SK-N-SH treated with all-trans-retinoic acid at 6 μM for 48 hours (cell line): ENCODE measurements around the gene CDX1.

Source experiments
- ATAC-seq: fragments of 200-7000 bp; cut with Tn5 transposase; 3 replicates; pipeline ENCODE4 v1.9.1; 2020; ENCODE audit warnings: mild to moderate bottlenecking, moderate library complexity
- ARNTL ChIP-seq: fragments of 450-650 bp; formaldehyde crosslinking; IDR thresholded peaks from 2 replicates; pipeline ENCODE4 v1.5.0; 2020; ENCODE audit warnings: low read depth, mild to moderate bottlenecking, moderate library complexity, borderline replicate concordance
- CSDC2 ChIP-seq: fragments of 250-450 bp; sonication (Bioruptor Pico); IDR thresholded peaks from 2 replicates; pipeline ENCODE4 v1.5.0; 2020; ENCODE audit warnings: mild to moderate bottlenecking, moderate library complexity
- ESRRG ChIP-seq: fragments of 250-450 bp; sonication (Bioruptor Pico); IDR thresholded peaks from 2 replicates; pipeline ENCODE4 v1.6.1; 2021; ENCODE audit warnings: mild to moderate bottlenecking
- GLIS3 ChIP-seq: fragments of 250-450 bp; sonication (Bioruptor Pico); IDR thresholded peaks from 2 replicates; pipeline ENCODE4 v1.5.0; 2020; ENCODE audit warnings: mild to moderate bottlenecking, moderate library complexity
- ISL1 ChIP-seq: fragments of 250-450 bp; sonication (Bioruptor Pico); IDR thresholded peaks from 2 replicates; pipeline ENCODE4 v2.1.2; 2022; ENCODE audit warnings: mild to moderate bottlenecking, moderate library complexity
- OSR1 ChIP-seq: fragments of 250-450 bp; sonication (Bioruptor Pico); IDR thresholded peaks from 2 replicates; pipeline ENCODE4 v1.8.0; 2022; ENCODE audit warnings: moderate library complexity, mild to moderate bottlenecking, inconsistent platforms
- PPARA ChIP-seq: fragments of 250-450 bp; sonication (Bioruptor Pico); IDR thresholded peaks from 2 replicates; pipeline ENCODE4 v1.5.0; 2020; ENCODE audit warnings: mild to moderate bottlenecking, borderline replicate concordance
- RARB ChIP-seq: fragments of 250-450 bp; sonication (Bioruptor Pico); IDR thresholded peaks from 2 replicates; pipeline ENCODE4 v1.8.0; 2021; ENCODE audit warnings: mild to moderate bottlenecking, moderate library complexity
- TCF4 ChIP-seq: fragments of 250-450 bp; sonication (Bioruptor Pico); IDR thresholded peaks from 2 replicates; pipeline ENCODE4 v1.8.0; 2021; ENCODE audit warnings: mild to moderate bottlenecking, moderate library complexity, borderline replicate concordance
- TOX ChIP-seq: fragments of 250-450 bp; sonication (Bioruptor Pico); IDR thresholded peaks from 2 replicates; pipeline ENCODE4 v1.8.0; 2021; ENCODE audit warnings: mild to moderate bottlenecking, moderate library complexity, borderline replicate concordance
- ZC3H10 ChIP-seq: fragments of 250-450 bp; sonication (Bioruptor Pico); IDR thresholded peaks from 2 replicates; pipeline ENCODE4 v1.5.1; 2021; ENCODE audit warnings: mild to moderate bottlenecking, moderate library complexity
- ZFP3 ChIP-seq: fragments of 250-450 bp; sonication (Bioruptor Pico); IDR thresholded peaks from 2 replicates; pipeline ENCODE4 v1.5.0; 2020; ENCODE audit warnings: mild to moderate bottlenecking, moderate library complexity
- ZFP30 ChIP-seq: fragments of 450-650 bp; formaldehyde crosslinking; IDR thresholded peaks from 2 replicates; pipeline ENCODE4 v1.5.0; 2022; ENCODE audit warnings: mild to moderate bottlenecking, moderate library complexity
- ZNF565 ChIP-seq: fragments of 450-650 bp; formaldehyde crosslinking; conservative IDR thresholded peaks from 2 replicates; pipeline ENCODE4 v1.5.0; 2020; ENCODE audit warnings: low read depth, mild to moderate bottlenecking, moderate library complexity
- ZNF70 ChIP-seq: fragments of 450-650 bp; formaldehyde crosslinking; IDR thresholded peaks from 2 replicates; pipeline ENCODE4 v1.5.0; 2020; ENCODE audit warnings: mild to moderate bottlenecking, moderate library complexity
- ZNF8 ChIP-seq: fragments of 450-650 bp; formaldehyde crosslinking; IDR thresholded peaks from 2 replicates; pipeline ENCODE4 v1.5.0; 2020; ENCODE audit warnings: mild to moderate bottlenecking, moderate library complexity
- TF ChIP-seq, protein P1 (sequence below): fragments of 250-450 bp; sonication (Bioruptor Pico); IDR thresholded peaks from 2 replicates; pipeline ENCODE4 v1.5.1; 2020; ENCODE audit warnings: low read depth, mild to moderate bottlenecking, moderate library complexity
- TF ChIP-seq, protein P2 (sequence below): fragments of 250-450 bp; sonication (Bioruptor Pico); IDR thresholded peaks from 2 replicates; pipeline ENCODE4 v1.5.1; 2021; ENCODE audit warnings: mild to moderate bottlenecking, moderate library complexity
- TF ChIP-seq, protein P3 (sequence below): fragments of 250-450 bp; sonication (Bioruptor Pico); IDR thresholded peaks from 2 replicates; pipeline ENCODE4 v1.8.0; 2020; ENCODE audit warnings: mild to moderate bottlenecking, moderate library complexity, borderline replicate concordance
- TF ChIP-seq, protein P4 (sequence below): fragments of 250-450 bp; sonication (Bioruptor Pico); IDR thresholded peaks from 2 replicates; pipeline ENCODE4 v1.5.0; 2020; ENCODE audit warnings: mild to moderate bottlenecking, moderate library complexity
- TF ChIP-seq, protein P5 (sequence below): fragments of 250-450 bp; sonication (Bioruptor Pico); IDR thresholded peaks from 2 replicates; pipeline ENCODE4 v1.8.0; 2021; ENCODE audit warnings: low read depth, mild to moderate bottlenecking, moderate library complexity, borderline replicate concordance

CDX1 gene

DNA sequence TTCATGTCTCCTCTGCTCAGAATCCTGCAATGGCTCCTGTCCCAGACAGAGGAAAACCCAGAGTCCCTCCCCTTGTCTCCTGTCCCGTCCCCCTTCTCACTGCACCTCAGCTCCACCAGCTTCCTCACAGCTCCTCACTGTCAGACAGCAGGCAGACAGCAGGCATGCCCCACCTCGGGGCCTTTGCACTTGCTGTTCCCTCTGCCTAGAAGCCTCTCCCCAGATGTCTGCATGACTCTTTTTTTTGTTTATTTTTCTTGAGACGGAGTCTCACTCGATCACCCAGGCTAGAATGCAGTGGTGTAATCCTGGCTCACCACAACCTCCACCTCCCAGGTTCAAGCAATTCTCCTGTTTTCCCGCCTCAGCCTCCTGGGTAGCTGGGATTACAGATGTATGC is 14.4 kb downstream of the CDX1 start:
- TF ChIP-seq ZC3H10 (CRISPR knock-in tag) (no peak), TOX (CRISPR knock-in tag) (no peak), ZFP3 (no peak), ZNF8 (CRISPR knock-in tag) (no peak), CSDC2 (no peak), ISL1 (no peak), TCF4 (CRISPR knock-in tag) (no peak), OSR1 (CRISPR knock-in tag) (no peak), ZNF565 (CRISPR knock-in tag) (no peak), ZNF70 (no peak)
- TF ChIP-seq, protein P1, sequence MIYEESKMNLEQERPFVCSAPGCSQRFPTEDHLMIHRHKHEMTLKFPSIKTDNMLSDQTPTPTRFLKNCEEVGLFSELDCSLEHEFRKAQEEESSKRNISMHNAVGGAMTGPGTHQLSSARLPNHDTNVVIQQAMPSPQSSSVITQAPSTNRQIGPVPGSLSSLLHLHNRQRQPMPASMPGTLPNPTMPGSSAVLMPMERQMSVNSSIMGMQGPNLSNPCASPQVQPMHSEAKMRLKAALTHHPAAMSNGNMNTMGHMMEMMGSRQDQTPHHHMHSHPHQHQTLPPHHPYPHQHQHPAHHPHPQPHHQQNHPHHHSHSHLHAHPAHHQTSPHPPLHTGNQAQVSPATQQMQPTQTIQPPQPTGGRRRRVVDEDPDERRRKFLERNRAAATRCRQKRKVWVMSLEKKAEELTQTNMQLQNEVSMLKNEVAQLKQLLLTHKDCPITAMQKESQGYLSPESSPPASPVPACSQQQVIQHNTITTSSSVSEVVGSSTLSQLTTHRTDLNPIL (CRISPR knock-in tag) = no peak
- TF ChIP-seq, protein P2, sequence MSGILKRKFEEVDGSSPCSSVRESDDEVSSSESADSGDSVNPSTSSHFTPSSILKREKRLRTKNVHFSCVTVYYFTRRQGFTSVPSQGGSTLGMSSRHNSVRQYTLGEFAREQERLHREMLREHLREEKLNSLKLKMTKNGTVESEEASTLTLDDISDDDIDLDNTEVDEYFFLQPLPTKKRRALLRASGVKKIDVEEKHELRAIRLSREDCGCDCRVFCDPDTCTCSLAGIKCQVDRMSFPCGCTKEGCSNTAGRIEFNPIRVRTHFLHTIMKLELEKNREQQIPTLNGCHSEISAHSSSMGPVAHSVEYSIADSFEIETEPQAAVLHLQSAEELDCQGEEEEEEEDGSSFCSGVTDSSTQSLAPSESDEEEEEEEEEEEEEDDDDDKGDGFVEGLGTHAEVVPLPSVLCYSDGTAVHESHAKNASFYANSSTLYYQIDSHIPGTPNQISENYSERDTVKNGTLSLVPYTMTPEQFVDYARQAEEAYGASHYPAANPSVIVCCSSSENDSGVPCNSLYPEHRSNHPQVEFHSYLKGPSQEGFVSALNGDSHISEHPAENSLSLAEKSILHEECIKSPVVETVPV = no peak
- no peak for ATAC-seq

DNA sequence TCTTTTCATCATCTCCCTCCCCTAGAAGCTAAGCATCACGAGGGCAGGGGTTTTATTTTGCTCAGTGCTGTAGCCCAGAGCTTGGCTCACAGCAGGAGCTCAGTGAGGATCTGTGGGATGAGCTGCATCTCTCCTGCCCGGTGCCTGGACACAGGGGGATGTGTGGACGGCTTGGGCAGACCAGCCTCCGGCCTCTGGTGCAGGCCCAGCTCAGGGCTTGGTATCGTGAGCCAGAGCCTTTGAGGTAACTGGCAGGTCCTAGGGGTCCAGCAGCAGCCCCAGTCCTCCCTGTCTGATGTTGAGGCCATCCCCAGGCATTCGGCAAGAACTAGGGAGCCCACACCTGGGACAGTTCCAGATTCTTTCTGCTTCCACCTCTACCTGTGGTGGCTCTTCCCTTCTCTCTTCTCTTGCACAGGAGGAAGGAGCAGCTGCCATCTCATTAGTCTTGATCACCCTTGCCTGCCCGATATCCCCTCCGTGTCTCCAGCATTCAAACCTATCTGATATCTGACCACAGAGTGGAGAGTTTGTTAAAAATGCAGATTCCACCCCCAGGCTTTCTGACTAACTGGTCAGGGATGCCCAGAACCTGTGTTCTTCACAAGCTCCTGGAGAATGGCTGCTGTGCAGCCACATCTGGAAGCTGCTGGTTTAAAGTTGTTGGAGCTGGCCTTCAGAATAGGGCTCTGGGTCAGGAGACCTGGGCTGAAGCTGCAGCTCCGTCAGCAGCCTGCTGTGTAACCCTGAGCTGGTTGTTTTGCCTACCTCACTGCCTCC is 15.4 kb downstream of the CDX1 start:
- no peak for ATAC-seq
- no peak for TF ChIP-seq ISL1
- TF ChIP-seq, protein P3, sequence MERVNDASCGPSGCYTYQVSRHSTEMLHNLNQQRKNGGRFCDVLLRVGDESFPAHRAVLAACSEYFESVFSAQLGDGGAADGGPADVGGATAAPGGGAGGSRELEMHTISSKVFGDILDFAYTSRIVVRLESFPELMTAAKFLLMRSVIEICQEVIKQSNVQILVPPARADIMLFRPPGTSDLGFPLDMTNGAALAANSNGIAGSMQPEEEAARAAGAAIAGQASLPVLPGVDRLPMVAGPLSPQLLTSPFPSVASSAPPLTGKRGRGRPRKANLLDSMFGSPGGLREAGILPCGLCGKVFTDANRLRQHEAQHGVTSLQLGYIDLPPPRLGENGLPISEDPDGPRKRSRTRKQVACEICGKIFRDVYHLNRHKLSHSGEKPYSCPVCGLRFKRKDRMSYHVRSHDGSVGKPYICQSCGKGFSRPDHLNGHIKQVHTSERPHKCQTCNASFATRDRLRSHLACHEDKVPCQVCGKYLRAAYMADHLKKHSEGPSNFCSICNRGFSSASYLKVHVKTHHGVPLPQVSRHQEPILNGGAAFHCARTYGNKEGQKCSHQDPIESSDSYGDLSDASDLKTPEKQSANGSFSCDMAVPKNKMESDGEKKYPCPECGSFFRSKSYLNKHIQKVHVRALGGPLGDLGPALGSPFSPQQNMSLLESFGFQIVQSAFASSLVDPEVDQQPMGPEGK (CRISPR knock-in tag) = no peak
- no peak for TF ChIP-seq ZFP30 (CRISPR knock-in tag)
- TF ChIP-seq ESRRG (CRISPR knock-in tag) = no peak
- no peak for TF ChIP-seq GLIS3 (CRISPR knock-in tag)
- no peak for TF ChIP-seq RARB (CRISPR knock-in tag)
- TF ChIP-seq ZNF70 = no peak
- TF ChIP-seq TOX (CRISPR knock-in tag) = no peak
- no peak for TF ChIP-seq ARNTL (CRISPR knock-in tag)
- TF ChIP-seq ZNF565 (CRISPR knock-in tag) = no peak
- TF ChIP-seq, all 23 proteins: peak for 0

DNA sequence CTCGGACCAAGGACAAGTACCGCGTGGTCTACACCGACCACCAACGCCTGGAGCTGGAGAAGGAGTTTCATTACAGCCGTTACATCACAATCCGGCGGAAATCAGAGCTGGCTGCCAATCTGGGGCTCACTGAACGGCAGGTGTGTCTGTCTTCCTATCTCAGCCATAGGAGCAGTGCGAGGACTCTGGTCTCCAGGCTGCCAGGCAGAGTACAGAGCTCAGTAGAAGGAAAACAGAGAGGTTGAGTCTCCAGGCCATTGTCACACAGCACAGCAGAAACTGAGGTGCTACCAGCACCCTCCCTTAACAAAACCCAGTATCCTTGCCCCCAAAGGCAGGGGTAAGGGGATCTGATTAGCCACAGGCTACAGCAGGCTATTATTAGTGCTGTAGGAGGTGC is 16.2 kb downstream of the CDX1 start:
- no peak for TF ChIP-seq TCF4 (CRISPR knock-in tag)
- TF ChIP-seq, protein P1 (CRISPR knock-in tag) = no peak
- TF ChIP-seq TOX (CRISPR knock-in tag) = no peak
- no peak for TF ChIP-seq GLIS3 (CRISPR knock-in tag)
- TF ChIP-seq, protein P2 = no peak
- TF ChIP-seq PPARA (CRISPR knock-in tag) = no peak
- TF ChIP-seq ARNTL (CRISPR knock-in tag) = no peak
- TF ChIP-seq, protein P4, sequence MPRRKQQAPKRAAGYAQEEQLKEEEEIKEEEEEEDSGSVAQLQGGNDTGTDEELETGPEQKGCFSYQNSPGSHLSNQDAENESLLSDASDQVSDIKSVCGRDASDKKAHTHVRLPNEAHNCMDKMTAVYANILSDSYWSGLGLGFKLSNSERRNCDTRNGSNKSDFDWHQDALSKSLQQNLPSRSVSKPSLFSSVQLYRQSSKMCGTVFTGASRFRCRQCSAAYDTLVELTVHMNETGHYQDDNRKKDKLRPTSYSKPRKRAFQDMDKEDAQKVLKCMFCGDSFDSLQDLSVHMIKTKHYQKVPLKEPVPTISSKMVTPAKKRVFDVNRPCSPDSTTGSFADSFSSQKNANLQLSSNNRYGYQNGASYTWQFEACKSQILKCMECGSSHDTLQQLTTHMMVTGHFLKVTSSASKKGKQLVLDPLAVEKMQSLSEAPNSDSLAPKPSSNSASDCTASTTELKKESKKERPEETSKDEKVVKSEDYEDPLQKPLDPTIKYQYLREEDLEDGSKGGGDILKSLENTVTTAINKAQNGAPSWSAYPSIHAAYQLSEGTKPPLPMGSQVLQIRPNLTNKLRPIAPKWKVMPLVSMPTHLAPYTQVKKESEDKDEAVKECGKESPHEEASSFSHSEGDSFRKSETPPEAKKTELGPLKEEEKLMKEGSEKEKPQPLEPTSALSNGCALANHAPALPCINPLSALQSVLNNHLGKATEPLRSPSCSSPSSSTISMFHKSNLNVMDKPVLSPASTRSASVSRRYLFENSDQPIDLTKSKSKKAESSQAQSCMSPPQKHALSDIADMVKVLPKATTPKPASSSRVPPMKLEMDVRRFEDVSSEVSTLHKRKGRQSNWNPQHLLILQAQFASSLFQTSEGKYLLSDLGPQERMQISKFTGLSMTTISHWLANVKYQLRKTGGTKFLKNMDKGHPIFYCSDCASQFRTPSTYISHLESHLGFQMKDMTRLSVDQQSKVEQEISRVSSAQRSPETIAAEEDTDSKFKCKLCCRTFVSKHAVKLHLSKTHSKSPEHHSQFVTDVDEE = no peak
- TF ChIP-seq ZNF8 (CRISPR knock-in tag) = no peak
- no peak for TF ChIP-seq RARB (CRISPR knock-in tag)
- TF ChIP-seq OSR1 (CRISPR knock-in tag) = no peak
- TF ChIP-seq, protein P5, sequence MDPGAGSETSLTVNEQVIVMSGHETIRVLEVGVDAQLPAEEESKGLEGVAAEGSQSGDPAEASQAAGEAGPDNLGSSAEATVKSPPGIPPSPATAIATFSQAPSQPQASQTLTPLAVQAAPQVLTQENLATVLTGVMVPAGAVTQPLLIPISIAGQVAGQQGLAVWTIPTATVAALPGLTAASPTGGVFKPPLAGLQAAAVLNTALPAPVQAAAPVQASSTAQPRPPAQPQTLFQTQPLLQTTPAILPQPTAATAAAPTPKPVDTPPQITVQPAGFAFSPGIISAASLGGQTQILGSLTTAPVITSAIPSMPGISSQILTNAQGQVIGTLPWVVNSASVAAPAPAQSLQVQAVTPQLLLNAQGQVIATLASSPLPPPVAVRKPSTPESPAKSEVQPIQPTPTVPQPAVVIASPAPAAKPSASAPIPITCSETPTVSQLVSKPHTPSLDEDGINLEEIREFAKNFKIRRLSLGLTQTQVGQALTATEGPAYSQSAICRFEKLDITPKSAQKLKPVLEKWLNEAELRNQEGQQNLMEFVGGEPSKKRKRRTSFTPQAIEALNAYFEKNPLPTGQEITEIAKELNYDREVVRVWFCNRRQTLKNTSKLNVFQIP (CRISPR knock-in tag) = no peak
- TF ChIP-seq CSDC2 = no peak
- no peak for ATAC-seq
